ENCODE measurements around the gene TTYH2.
A peak's percentile ranks its signal among the peaks of the same experiment; 100 is the strongest.

Gene TTYH2

DNA sequence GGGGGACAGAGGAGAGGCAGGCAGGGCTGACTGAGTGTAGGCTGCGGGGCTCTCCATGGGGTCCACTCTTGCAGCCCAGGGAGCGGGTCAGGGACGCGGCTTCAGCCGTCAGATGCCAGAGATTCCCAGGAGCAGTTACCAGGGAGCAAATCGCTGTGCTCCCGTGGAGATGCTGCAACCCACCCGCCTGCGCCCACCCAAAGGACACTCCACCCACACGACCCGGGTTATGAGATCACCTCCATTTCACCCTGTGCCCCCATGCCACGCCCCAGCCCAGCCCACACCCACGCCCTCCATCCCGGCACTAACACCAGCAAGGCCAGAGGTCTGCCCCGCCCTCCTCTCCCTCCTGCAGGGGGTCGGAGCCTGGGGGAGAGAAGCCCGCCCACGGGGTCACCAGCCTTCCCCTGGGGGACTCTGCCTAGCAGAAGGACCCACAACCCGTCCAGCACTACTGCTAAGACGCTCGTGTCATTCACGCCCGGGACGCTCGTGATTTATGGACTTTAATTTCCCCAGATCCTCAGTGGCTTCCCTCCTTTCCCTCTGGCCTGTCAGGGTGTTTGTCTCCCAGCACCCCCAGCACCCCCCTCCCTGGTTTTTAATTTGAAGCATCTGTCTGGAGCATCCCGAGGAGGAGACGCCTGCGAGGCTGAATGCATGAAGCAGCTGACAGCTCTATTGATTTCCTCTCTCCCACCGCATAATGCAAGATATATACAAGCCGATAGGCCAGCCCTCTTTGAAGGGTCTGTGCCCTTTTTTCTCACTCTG lies 16.6 kb upstream of the TTYH2 start:
- no peak for DNase-seq

DNA sequence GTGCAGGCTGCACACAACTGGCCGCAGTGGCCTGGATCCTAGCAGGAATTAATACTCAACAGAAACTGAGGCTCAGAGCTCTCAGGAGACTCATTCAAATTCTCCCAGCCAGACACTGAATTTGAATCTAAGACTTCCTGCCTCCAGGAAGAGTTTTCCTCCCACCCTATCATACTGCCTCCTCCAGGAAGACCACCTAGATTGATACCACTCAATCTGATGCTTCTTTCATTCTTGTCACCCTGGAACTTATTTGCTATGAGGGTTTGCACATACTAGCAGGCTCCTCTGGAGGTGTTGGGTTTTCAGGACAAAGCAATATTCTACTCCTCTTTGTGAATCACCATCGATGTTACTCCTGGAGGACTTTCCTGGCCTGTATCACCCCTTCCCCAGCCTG lies 15.6 kb upstream of the TTYH2 start:
- DNase-seq = no peak

DNA sequence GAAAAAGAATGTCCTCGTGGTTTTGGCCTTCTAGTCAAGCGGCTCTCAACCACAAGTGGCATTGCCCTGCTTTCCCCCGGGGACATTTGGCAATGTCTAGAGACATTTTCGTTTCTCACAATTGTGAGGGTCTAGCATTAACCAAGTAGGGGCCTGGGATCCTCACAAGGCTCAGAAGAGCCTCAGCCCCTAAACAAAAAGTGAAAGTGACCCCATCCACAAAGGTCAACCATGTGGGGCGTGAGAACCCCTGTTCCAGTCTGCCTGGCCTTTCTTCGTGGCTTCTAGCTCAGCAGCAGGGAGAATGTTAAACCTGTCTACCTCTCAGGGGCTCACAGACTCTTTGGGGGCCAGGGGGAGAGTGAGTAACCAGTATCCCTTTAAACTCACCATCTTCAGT lies 14.7 kb upstream of the TTYH2 start:
- no peak for DNase-seq

DNA sequence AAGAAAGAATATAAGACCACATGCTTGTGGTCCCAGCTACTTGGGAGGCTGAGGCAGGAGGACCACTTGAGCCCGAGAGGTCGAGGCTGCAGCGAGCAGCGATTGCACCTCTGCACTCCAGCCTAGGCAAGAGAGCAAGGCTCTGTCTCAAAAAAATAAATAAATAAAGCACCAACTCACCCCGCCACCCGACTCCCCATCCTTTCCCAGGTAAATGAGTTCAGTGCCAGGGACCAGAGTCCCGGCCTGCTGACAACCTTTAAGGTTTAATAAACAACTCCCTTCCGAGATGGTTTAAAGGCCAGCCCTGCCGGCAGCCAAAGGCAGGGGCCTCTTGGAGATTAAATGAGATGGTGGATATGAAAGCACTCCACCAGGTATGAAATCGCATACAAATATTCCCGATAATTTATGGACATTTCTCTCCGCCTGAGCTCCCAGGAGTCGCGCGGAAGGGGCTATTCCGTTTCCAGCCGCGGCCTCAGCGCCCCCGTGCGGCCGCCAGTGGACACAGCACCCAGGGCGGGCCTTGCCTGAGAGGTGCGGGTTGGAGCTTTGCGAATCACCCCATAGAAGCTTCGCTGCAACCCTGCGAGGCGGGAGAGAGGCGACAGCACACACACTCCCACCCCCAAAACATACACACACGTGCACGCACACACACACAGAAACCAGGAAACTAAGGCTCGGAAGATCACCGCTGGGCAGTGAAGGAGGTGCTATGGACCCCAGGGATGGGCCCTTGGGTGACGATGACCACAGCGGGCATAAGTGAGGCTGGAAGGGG lies 13.9 kb upstream of the TTYH2 start:
- no peak for DNase-seq

DNA sequence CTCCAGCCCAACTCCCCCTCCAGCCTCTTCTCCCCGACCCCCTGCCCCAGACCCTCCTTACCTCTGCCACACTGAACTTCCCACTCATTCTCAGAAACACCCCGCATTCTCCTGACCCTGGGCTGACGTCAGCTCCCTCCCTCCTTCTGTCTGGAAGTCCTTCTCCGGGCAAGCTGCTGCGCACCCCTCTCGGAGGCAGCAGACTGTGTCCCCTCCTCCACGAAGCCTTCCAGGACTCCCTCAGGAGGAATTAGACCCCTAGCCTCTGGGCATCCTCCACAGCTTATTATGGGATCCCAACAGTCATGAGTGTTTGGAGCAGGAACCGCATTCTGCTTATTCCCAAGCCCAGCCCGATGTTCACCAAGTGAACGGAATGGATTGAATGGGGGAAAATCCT lies 13.3 kb upstream of the TTYH2 start:
- DNase-seq = no peak

DNA sequence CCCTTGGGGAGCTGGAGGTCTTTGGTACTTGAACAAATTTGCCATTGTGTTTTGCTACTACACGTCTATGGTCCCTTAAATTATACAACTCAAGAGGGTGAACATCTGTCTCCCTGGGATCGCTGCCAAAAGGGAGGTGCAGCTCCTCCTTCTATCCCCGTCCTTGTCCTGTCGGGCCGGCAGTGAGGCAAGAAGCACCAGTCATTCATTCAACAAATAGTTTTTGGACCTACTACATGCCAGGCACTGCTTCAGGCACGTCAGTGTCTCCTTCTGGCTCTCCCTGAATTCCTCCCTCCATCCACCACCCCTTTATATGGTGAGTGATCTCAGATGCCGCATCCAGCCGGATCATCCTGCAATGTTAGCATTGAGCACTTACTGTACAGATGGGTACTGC lies 12.1 kb upstream of the TTYH2 start:
- peak; percentile 84 for DNase-seq

DNA sequence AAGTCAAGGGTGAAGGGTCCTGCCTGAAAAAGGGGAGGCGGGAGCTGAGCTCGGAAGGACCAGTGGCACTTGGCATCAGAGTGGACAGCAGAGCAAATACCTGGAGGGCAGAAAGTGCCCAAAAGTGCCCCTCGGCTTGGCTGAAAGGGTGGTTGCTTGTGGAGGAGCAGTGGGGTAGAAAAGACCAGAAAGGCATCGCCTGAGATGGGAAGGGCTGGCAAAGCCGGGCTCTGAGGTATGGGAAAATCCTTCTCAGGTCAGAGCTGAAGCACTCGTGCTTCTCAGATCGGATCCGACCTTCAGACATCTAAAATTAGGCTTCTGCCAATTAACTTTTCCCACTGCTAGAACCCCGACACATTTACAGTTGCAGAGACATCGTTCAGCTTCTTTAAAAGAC lies 11.4 kb upstream of the TTYH2 start:
- no peak for DNase-seq

DNA sequence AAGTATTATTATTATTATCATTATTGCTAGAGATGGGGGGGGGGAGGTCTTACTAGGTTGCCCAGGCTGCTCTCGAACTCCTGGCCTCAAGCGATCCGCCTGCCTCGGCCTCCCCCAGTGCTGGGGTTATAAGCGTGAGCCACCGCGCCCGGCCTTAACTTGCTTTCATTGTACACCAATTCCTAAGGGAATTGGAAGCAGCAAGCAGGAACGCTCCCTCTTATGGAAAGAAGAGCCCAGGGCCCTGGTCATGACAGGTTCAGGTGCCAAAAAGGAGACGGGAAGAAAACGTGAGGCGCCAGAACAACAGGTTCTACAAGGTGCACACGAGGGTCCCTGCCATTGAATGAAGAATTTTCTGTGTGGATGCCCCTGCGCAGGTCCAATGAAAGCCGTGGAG lies 10.4 kb upstream of the TTYH2 start:
- DNase-seq = no peak

DNA sequence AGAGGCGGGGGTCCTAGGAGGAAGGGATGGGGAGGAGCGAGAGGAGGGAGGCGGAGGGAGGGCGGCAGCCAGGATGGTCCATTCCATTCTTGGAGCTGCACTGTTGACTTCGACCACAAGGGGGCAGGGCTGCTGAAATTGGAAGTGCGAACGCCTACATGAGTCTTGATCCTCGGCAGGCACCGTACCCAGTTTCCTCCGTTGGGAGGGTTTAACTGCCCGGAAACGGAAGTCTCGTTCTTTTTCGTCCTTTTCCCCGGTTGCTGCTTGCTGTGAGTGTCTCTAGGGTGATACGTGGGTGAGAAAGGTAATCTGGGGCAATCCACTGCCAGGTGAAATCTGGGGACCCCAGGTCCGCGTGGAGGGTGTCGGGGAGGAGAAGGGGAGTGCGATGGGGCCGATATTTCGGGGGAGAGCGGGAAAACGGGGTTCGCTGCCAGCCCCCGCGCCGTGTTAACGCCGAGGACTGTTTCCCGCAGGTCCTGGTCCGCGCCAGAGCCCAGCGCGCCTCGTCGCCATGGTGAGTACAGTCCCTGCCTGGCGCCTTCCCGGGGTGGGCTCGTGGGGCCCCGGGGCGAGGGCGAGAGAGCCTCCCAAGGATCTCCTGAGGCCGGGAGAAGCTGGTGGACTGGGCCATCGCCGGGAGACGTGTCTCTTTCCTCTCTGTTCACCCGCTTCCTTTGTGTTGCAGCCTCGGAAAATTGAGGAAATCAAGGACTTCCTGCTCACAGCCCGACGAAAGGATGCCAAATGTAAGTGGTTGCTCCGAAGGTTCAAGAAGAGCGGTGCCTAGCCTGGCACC lies 9.7 kb upstream of the TTYH2 start, which contains the start of gene RPL38:
TSS of gene RPL38 (plus strand) at position 240 of the 802 bp plus-strand sequence. CDS start at position 518, 278 bp downstream.
- peak; percentile 94 for DNase-seq

DNA sequence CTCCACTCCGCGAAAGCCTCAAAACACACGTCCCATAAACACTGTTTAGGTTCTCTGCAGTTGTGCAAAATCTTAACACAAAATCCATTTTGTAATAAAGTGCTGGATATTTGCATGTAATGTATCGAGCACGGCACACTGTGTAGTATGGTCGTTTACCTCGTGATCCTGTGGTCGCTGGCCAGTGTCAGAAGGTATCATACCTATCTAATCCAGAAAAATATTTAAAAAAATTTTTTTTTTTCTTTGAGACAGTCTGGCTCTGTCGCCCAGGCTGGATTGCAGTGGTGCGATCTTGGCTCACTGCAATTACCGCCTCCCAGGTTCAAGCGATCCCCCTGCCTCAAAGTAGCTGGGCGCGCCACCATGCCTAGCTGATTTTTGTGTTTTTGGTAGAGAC lies 8.9 kb upstream of the TTYH2 start:
- no peak for DNase-seq

DNA sequence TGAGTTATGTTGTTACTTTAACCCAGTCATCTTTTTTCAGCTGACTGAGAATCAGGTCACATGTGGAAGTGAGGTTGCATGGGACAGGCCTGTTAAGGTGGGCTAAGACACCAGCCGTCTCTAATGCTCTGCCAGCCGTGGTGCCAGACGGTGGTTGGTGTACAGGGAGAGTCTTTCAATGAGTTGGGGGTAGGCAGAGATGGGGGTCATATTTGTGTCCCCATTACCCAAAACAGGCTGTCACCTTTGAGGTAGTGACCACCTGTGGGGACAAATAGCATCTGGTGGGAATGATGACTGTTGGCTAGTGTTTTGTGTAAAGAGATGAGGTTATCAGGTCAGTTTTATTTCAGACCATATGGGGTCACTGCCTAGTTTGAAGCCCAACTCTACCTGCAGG lies 8.1 kb upstream of the TTYH2 start:
- DNase-seq = no peak

DNA sequence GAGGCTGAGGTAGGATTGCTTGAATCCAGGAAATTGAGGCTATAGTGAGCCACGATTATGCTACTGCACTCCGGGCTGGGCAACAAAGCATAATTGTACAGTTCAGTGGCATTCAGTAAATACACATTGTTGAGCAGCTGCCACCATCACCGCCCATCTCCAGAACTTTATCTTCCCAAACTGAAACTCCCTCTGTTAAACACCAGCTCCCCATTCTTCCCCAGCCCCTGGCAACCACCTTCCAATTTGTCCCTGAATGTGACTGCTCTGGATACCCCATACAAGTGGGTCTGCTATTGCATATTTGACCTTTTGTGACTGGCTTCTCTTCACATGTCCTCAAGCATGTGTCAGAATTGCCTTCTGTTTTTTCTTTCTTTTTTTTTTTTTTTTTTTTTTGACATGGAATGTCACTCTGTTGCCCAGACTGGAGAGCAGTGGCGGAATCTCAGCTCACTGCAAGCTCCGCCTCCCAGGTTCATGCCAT lies 7.0 kb upstream of the TTYH2 start:
- no peak for DNase-seq

DNA sequence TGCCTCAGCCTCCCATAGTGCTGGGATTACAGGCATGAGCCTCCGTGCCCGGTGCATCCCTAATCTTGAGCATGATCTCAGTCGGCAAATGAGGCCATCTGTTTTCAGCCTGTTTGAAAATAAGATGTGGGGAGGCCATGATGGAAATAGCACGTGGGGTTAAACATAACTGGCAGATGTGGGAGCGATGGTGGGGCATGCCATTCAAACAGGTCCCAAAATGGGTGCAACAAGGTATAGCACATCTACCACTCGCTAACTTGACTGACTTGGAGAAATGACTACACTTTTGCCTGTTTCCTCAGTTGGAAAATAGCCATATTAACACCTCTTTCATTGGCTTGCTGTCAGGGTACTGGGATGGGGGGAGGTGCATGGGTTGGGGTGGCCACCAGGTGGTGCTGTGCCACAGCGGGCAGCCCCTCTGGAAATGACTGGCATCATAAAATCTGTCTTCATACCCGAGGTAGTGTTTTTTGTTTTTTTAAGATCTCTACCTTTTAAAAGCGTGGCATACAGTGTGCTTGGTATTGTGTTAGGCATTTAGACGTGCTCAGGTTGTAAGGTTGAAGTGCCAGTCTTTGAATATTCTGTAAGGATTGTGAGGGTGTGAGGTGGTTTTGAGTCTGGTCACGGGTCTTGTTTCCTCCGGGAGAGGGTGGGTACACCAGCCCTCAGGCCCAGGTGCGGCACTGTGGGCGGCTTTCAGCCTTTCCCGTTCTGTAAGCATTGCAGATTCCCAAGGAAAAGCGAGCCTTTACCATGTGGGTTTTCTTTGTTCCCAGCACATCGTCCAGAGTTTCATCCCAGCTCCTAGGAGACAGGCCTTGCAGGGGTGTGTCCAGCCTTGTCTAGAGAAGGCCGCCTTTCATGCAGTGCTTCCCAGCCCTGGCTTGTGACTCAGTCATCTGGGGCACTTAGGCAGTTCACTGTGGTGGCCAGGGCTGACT lies 2.9 kb upstream of the TTYH2 start:
- peak; percentile 36 for DNase-seq

DNA sequence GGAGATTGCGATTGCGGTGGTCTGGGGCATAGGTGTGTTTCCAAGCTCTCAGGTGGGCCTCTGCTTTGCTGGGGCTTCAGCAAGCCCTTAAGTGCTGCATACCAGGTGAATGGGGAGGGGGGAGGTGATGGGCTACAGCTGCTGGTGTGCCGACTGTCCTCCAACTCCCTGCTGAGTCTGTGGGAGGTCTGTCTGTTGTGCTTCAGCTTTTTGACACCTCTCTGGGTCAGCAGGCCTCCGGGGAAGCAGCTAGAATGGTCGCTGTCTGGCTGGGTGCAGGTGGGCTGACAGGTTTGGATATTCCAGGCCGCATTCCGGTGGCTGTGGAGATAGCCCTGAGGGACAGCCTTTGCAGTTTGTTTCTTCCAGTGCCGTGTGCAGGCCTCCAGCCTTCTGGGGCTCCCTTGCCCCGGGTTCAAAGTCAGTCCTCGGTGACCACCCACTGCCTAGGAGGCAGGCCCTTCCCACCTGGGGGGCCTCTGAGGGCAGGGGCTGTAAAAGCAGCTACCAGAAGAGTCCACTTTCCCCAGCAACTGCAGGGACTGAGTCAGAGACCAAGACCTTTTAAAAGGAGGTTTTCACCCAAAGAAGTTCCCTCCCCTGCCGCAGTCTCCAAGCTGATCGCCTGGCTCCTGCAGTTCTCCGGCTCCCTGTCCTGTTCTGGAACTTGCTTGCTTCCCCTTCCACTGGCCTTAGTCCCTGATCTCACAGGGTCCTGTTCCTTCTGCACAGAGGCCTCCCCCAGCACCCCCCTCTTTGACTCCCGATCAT lies 2.0 kb upstream of the TTYH2 start:
- no peak for DNase-seq

DNA sequence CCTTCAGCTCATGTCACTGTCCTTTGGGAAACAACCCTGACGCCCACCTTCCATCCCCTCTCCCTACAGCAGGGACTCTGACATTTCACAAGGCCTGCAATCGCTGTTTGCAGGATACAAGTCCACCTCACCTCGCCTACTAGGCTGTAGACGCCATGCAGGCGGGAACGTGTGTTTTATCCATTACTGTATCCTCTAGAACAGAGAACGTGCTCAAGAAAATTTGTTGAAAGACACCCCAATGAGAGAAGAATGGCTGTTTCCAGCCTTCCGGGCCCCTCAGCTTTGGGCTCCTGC lies 1.5 kb upstream of the TTYH2 start:
- no peak for DNase-seq

DNA sequence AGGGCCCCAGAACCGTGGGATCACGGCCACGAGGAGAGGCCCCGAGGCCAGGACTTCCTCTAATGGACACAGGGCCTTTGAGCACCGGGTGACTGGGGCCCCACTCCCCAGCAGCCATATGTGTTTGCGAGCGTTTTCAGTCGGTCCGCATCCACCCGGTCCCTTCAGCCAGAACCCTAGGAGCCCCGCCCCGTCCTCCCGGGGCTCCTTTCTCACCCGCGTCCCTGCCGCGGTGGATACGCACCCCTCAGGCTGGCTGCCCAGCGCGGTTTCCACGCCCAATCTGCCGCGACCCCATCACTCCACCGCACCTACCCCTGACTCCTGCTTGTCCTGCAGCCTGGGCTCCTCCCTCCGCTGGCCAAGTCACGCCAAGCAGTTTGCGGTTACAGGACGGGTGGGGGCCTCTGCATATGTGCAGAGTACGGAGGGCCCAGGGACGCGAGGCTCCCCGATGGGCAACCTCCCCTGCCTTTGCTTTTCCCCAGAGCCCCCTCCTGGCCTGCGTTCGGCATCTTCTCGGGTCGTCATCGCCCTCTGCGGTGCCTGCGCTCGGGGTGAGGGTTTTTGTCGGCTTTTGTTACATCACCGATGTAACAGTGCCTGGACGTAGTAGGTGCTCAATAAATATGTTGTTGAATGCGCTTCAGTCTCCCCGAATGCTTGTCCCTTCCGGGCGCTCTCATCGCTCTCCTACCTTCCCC lies 1.0 kb upstream of the TTYH2 start:
- no peak for DNase-seq

DNA sequence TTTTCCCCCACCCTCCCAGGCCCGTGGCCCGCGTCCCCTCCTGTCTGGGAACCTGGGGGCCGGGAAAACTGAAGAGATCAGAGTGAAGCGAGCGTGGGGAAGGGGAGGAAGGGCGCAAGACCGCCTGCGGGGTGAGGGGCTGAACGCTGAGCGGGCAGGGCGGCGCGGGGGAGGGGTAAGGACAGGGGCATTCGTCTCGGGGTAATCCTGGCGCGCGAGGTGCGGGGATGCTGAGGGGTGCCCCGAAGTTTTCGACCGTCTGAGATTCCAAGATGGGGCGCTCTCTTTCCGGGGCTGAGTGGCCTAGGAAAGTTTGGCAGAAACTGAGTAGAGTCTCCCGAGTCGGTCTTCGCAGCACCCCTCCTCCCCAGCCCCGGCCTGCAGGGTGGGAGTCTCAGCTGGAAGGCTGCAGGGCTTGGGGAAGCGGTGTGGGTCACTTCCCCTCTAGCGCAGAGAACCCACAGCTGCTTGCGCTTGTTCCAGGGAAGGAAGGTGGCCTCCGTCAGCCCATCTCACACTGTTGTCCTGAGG lies 555 bp downstream of the TTYH2 start:
- no peak for DNase-seq

DNA sequence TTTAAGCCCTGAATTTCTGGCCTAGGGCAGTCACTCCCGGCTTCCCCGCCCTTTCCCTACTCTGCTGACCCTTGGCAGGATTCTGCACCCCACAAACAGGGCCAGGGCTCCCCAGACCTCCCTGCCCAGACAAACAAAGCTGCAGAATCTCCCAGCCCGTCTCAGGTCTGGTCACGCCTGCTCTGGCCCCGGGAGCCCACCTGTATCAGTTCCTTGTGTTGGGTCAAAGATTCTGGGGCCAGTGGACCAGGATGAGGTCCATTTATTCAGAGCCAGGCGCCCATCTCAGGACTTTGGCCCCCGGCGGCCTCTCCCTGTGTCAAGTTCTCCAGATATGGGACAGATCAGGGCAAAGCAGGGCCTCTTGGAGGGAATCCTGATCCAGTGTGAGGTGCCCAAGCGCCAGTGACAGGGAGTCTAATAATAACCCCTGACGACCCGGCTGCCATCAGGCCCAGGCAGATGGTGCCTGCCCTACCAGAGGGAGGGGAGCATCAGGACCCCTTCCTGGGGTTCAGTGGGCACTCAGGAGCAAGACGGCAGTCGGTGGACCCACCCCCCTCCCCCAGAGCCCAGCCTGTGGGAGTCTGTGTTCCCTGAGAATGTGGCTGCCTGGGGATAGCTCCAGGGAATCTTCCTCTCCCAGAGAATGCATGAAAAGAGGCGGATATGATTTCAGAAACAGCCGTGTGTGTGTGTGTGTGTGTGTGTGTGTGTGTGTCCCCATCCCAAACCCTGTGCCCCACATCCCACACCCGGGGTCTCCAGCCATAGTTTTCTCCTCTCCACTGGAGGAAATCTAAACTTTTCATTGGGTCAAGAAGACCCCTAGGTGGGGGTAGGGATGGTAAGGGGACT lies 1.3 kb downstream of the TTYH2 start:
- no peak for DNase-seq

DNA sequence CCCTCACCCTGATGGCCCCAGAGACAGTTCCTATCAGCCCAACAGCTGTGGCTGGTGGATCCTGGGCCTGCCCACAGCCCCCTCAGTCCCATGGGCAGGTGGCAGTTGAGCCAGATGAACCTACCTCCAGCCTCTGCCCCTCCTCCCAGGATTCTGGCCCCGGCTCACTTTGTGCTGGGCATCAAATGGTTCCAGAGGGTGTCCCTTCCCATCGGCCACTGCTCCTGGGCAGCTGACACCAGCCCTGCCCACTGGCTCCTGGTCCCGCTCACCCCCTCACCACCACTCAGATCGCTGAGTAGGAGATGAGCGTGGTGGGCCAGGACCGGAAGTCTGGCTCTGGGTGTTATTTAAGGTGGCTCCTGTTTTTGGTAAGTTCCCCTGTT lies 2.0 kb downstream of the TTYH2 start:
- DNase-seq = no peak

DNA sequence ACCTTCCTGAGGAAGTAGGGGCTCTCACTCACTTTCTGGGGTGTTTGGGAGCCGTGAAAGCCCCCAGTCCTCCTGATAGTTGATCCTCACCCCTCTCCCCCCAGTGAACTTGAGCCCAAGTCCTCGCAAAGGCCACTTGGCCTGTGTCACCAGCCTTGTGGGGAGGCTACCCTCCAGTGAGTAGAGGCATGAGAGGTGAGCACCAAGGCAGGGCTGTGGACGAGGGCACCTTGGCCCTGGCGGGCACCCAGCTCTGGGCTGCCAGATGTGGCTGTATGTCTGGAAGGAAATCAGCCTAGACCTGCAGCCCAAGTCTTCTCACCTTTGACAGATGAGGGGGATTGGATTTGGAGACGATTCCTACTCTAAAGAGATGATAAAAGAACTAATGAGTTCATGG lies 3.1 kb downstream of the TTYH2 start:
- DNase-seq = no peak
